BE2C (cell line): ENCODE data around the gene TRAIP.
"Not testable (repeated sequence)": the region's sequence is repeated elsewhere in the genome, so short reads cannot be mapped to it uniquely, and the experiment has no call there.

Experiments used
- DNase-seq: peaks from one replicate; pipeline ENCODE4 v3.0.0-alpha.2; 2020
- H3K27me3 ChIP-seq: fragments of 250-450 bp; sonication (Bioruptor Pico); 2 replicates; pipeline ENCODE4 v1.5.1; 2020; ENCODE audit warnings: mild to moderate bottlenecking
- H3K36me3 ChIP-seq: fragments of 250-450 bp; sonication (Bioruptor Pico); 2 replicates; pipeline ENCODE4 v1.5.1; 2020; ENCODE audit warnings: mild to moderate bottlenecking
- H3K4me1 ChIP-seq: fragments of 250-450 bp; sonication (Bioruptor Pico); 2 replicates; pipeline ENCODE4 v1.5.1; 2020
- H3K4me3 ChIP-seq: 2 replicates; pipeline ENCODE4 v1.5.1; 2011; ENCODE audit warnings: low read depth, low read length
- H3K9me3 ChIP-seq: fragments of 250-450 bp; sonication (Bioruptor Pico); 2 replicates; pipeline ENCODE4 v1.5.1; 2020
- CTCF ChIP-seq: IDR thresholded peaks from 2 replicates; pipeline ENCODE4 v1.5.1; 2012; ENCODE audit warnings: mild to moderate bottlenecking, low read depth, low read length

TRAIP gene

GRCh38 chr3:49785565-49786356 is 70.6 kb downstream of the TRAIP start:
- peaks cover 1% of the 10 kb centered on the region for H3K4me1 ChIP-seq
- H3K27me3 ChIP-seq, result no peaks in the 10 kb centered on the region
- DNase-seq, result no peak
- TF ChIP-seq CTCF, result no peak
- no peaks in the 10 kb centered on the region for H3K9me3 ChIP-seq
- H3K4me3 ChIP-seq, result peak overlapping the region; percentile 70
- H3K36me3 ChIP-seq, result 0 out of 2 replicates have a peak, but pooled peaks cover 5% of the 10 kb centered on the region

GRCh38 chr3:49782277-49782676 is 74.1 kb downstream of the TRAIP start:
- not testable (repeated sequence) for H3K4me1 ChIP-seq, H3K36me3 ChIP-seq, DNase-seq, H3K4me3 ChIP-seq, H3K9me3 ChIP-seq, H3K27me3 ChIP-seq

GRCh38 chr3:49781415-49782199 is 74.8 kb downstream of the TRAIP start:
- H3K4me3 ChIP-seq, result no peak overlapping the region
- no peak for DNase-seq
- no peaks in the 10 kb centered on the region for H3K9me3 ChIP-seq
- no peak for TF ChIP-seq CTCF
- H3K27me3 ChIP-seq, result no peaks in the 10 kb centered on the region
- no peaks in the 10 kb centered on the region for H3K4me1 ChIP-seq
- H3K36me3 ChIP-seq, result 0 out of 2 replicates have a peak, but pooled peaks cover 5% of the 10 kb centered on the region

GRCh38 chr3:49780975-49781365 is 75.4 kb downstream of the TRAIP start:
- H3K4me3 ChIP-seq, H3K9me3 ChIP-seq, H3K36me3 ChIP-seq, H3K4me1 ChIP-seq, H3K27me3 ChIP-seq, DNase-seq: not testable (repeated sequence)

GRCh38 chr3:49780080-49780974 is 76.0 kb downstream of the TRAIP start:
- no peaks in the 10 kb centered on the region for H3K4me1 ChIP-seq
- H3K27me3 ChIP-seq, result no peaks in the 10 kb centered on the region
- no peaks in the 10 kb centered on the region for H3K9me3 ChIP-seq
- DNase-seq, result no peak
- H3K4me3 ChIP-seq, result no peak overlapping the region
- no peak for TF ChIP-seq CTCF
- H3K36me3 ChIP-seq, result 0 out of 2 replicates have a peak, but pooled peaks cover 5% of the 10 kb centered on the region

GRCh38 chr3:49779358-49780079 is 76.8 kb downstream of the TRAIP start:
- no peak for TF ChIP-seq CTCF
- Histone ChIP-seq H3K27me3 (no peaks in the 10 kb centered on the region), H3K4me1 (no peaks in the 10 kb centered on the region), H3K9me3 (no peaks in the 10 kb centered on the region), H3K4me3 (no peak overlapping the region), H3K36me3 (0 out of 2 replicates have a peak, but pooled peaks cover 5% of the 10 kb centered on the region)
- no peak for DNase-seq
